ENCODE measurements around the gene RASGEF1C.

The RASGEF1C gene

GRCh38 chr5:180104168-180104530, 104.9 kb downstream of the RASGEF1C start:
- H3K27me3 Mint-ChIP-seq, result peaks cover 9% of the 10 kb centered on the region
- H3K9me3 Mint-ChIP-seq, result peaks cover 17% of the 10 kb centered on the region
- no peaks in the 10 kb centered on the region for H3K4me1 Mint-ChIP-seq (ENCODE audit: low read depth)
- H3K27ac Mint-ChIP-seq, result no peak overlapping the region
- H3K4me3 Mint-ChIP-seq, result no peak overlapping the region
- H3K36me3 Mint-ChIP-seq (ENCODE audit: low read depth), result no peaks in the 10 kb centered on the region

DNA sequence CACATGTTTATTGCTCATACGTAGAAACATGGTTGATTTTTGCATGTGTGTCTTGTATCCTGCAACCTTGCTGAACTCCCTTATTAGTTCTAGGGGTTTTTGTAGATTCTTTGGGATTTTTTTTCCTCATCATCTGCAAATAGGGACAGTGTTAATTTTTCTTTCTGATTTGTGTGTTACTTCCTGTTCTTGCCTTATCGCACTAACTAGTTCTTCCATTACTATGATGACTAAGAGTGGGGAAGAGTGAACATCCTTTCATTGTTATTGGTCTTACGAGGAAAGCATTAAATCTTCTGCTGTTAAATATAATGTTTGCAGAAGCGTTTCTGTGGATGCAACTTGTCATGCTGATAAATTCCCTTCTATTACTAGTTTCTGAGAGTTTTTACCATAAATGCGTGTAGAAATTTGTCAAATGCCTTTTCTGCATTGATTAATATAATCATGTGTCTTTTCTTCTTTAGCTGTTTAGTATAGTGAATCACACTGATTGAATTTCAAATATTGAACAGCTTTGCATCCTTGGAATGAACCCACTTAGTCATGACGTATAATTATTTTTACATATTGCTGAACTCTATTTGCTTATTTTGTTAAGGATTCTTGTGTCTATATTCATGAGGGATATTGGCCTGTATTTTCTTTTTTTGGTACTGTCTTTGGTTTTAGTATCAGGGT, 105.4 kb downstream of the RASGEF1C start:
- H3K4me1 Mint-ChIP-seq (ENCODE audit: low read depth), result no peaks in the 10 kb centered on the region
- H3K36me3 Mint-ChIP-seq (ENCODE audit: low read depth), result no peaks in the 10 kb centered on the region
- no peak overlapping the region for H3K4me3 Mint-ChIP-seq
- peaks cover 17% of the 10 kb centered on the region for H3K9me3 Mint-ChIP-seq
- H3K27me3 Mint-ChIP-seq, result peaks cover 9% of the 10 kb centered on the region
- no peak overlapping the region for H3K27ac Mint-ChIP-seq

DNA sequence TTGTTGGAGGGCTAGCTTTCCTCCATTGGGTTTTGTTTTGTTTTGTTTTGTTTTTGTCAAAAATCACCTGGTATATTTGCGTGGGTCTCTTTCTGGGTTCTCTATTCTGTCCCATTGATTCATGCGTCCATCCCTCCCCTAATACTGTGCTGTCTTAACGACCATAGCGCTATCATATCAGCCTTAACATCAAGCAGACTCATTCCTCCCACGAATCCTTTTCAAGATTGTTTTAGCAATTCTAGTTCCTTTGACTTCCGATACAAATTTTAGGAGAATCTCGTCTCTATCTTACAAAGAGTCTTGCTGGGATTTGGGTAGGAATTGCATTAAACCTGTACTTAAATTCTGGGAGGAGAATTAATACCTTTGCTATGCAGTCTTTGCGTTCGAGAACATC, 106.4 kb downstream of the RASGEF1C start:
- Mint-ChIP-seq H3K9me3 (peaks cover 12% of the 10 kb centered on the region), H3K4me3 (no peak overlapping the region)

DNA sequence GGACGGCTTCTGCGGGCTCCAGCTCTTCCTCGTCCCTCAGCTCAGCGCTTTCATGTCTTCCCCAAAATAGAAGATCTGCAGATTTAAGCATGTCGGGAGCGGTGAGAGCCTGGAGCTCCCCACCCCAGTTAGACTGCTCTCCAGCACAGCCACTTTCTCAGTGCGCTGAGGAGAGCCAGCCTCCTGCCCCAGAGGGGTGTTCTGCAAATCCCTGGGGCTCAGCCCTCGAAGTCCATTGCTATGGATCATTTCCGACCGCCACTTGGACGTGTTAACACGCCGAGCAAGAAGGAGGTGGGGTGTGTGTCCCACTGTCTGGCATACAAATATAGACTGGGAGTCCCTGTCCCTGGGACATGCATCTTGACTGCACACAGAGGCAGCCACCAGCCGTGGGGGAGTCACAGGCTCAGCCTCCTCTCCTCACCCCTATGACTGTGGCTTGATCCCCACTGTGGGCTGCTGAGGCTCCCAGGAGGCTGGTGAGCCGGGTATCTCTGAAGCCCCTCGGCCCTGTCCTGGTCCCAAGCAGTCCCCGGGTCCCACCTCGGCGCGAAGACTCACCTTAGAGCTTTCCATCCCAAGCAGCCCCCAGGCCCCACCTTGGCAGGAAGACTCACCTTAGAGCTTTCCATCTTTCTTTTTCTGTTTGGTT, 107.4 kb downstream of the RASGEF1C start:
- Mint-ChIP-seq H3K4me1 (ENCODE audit: low read depth) (no peaks in the 10 kb centered on the region), H3K4me3 (no peak overlapping the region), H3K9me3 (peaks cover 5% of the 10 kb centered on the region), H3K36me3 (ENCODE audit: low read depth) (no peaks in the 10 kb centered on the region), H3K27me3 (peaks cover 3% of the 10 kb centered on the region), H3K27ac (no peak overlapping the region)

More for the DNA sequence above, 106.4 kb downstream of the RASGEF1C start:
- Mint-ChIP-seq H3K4me1 (ENCODE audit: low read depth) (no peaks in the 10 kb centered on the region), H3K36me3 (ENCODE audit: low read depth) (no peaks in the 10 kb centered on the region), H3K27me3 (peaks cover 9% of the 10 kb centered on the region), H3K27ac (no peak overlapping the region)

GRCh38 chr5:180100621-180101450, 108.2 kb downstream of the RASGEF1C start:
- Mint-ChIP-seq H3K36me3 (ENCODE audit: low read depth) (no peaks in the 10 kb centered on the region), H3K4me3 (no peak overlapping the region), H3K9me3 (no peaks in the 10 kb centered on the region), H3K27ac (no peak overlapping the region), H3K27me3 (no peaks in the 10 kb centered on the region), H3K4me1 (ENCODE audit: low read depth) (no peaks in the 10 kb centered on the region)

DNA sequence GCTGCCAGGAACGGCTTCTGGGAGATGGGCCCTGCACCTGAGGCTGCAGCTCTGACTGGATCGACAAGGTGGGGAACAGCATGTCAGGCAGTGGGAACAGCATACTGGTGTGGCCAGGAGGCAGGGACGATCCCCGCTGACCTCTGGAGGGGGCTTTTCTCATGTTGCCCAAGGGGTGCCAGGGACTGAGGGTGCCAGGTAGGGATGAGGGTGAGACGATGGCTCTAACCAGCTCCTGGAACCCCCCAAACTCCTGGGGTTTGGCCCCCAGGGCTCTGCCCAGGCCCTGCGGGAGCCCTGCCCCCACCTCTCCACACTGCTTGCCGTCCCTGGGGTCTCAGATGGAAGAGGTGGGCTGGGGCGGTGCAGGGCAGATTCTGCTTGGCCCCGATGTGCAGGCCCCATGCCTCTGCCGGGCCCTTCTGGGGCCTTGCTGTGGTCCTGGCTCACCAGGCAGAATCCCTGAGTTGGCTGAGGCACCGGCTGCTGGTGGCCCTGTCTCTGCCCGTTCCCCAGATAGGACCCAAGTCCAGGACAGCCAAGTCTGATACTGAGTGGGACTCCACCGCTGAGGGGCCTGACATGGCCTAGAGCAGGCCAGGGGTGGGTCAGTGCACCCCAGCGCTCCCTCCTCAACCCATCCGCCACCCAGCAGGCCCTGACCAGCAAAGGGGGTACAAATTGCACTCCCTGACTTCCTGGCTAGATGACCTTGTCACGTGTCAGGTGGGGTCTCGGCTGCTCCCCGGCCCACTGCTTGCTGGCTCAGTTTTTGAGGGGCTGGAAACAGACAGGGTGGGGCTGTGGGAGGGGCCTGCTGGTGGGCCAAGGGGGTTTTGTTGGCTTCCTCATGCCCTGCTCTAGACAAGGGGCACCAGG, 109.0 kb downstream of the RASGEF1C start:
- Mint-ChIP-seq H3K36me3 (ENCODE audit: low read depth) (no peaks in the 10 kb centered on the region), H3K27me3 (peaks cover 7% of the 10 kb centered on the region), H3K4me3 (no peak overlapping the region), H3K27ac (no peak overlapping the region), H3K4me1 (ENCODE audit: low read depth) (no peaks in the 10 kb centered on the region), H3K9me3 (no peaks in the 10 kb centered on the region)

GRCh38 chr5:180098991-180099732, 109.8 kb downstream of the RASGEF1C start:
- no peaks in the 10 kb centered on the region for H3K9me3 Mint-ChIP-seq
- H3K27me3 Mint-ChIP-seq, result peaks cover 7% of the 10 kb centered on the region
- no peaks in the 10 kb centered on the region for H3K4me1 Mint-ChIP-seq (ENCODE audit: low read depth)
- H3K27ac Mint-ChIP-seq, result no peak overlapping the region
- no peaks in the 10 kb centered on the region for H3K36me3 Mint-ChIP-seq (ENCODE audit: low read depth)
- H3K4me3 Mint-ChIP-seq, result no peak overlapping the region

GRCh38 chr5:180098526-180098925, 110.5 kb downstream of the RASGEF1C start:
- no peak overlapping the region for H3K4me3 Mint-ChIP-seq
- H3K27ac Mint-ChIP-seq, result no peak overlapping the region
- H3K27me3 Mint-ChIP-seq, result peaks cover 13% of the 10 kb centered on the region
- no peaks in the 10 kb centered on the region for H3K9me3 Mint-ChIP-seq
- no peaks in the 10 kb centered on the region for H3K36me3 Mint-ChIP-seq (ENCODE audit: low read depth)
- no peaks in the 10 kb centered on the region for H3K4me1 Mint-ChIP-seq (ENCODE audit: low read depth)

- H3K27ac Mint-ChIP-seq, result no peak overlapping the region
- no peaks in the 10 kb centered on the region for H3K36me3 Mint-ChIP-seq (ENCODE audit: low read depth)
- H3K4me1 Mint-ChIP-seq (ENCODE audit: low read depth), result no peaks in the 10 kb centered on the region
- peaks cover 13% of the 10 kb centered on the region for H3K27me3 Mint-ChIP-seq
- no peak overlapping the region for H3K4me3 Mint-ChIP-seq
- H3K9me3 Mint-ChIP-seq, result no peaks in the 10 kb centered on the region
These were observed 111.1 kb downstream of the RASGEF1C start for GRCh38 chr5:180097926-180098325.

- Mint-ChIP-seq H3K9me3 (no peaks in the 10 kb centered on the region), H3K36me3 (ENCODE audit: low read depth) (no peaks in the 10 kb centered on the region), H3K4me1 (ENCODE audit: low read depth) (no peaks in the 10 kb centered on the region), H3K4me3 (no peak overlapping the region), H3K27me3 (peaks cover 13% of the 10 kb centered on the region), H3K27ac (no peak overlapping the region)
These were observed 111.7 kb downstream of the RASGEF1C start for GRCh38 chr5:180097163-180097894.

DNA sequence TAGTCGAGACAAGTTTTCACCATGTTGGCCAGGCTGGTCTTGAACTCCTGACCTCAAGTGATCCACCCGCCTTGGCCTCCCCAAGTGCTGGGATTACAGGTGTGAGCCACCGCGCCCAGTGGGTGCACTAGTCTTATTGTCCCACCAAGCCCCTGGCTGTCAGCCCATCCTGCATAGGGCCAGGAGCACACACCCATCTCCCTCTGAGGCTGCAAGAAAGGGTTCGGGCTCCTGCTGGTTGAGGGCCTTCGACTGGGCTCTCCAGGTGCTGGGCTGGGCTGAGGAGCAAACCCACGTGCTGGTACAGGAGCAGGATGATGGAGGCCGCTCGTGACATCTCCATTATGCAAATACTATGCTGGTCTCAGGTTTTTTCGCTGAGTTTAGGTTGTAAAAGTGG, 112.4 kb downstream of the RASGEF1C start:
- Mint-ChIP-seq H3K27ac (no peak overlapping the region), H3K4me3 (no peak overlapping the region), H3K27me3 (peaks cover 13% of the 10 kb centered on the region), H3K9me3 (no peaks in the 10 kb centered on the region), H3K4me1 (ENCODE audit: low read depth) (no peaks in the 10 kb centered on the region), H3K36me3 (ENCODE audit: low read depth) (no peaks in the 10 kb centered on the region)

DNA sequence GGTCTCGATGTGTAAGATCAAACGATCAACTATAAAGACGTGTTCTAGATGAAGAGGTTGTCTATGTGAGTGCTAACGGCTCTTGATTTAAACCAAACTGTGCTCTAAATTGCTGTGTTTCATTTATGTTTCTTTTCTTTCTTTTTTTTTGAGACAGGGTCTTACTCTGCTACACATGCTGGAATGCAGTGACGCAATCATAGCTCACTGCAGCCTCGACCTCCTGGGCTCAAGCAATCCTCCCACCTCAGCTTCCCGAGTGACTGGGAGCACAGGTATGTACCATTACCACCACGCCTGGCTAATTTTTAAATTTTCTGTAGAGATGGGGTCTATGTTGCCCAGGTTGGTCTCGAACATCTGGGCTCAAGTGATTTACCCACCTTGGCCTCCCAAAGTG, 113.5 kb downstream of the RASGEF1C start:
- H3K4me3 Mint-ChIP-seq, result no peak overlapping the region
- no peaks in the 10 kb centered on the region for H3K9me3 Mint-ChIP-seq
- peaks cover 5% of the 10 kb centered on the region for H3K4me1 Mint-ChIP-seq (ENCODE audit: low read depth)
- no peaks in the 10 kb centered on the region for H3K36me3 Mint-ChIP-seq (ENCODE audit: low read depth)
- H3K27me3 Mint-ChIP-seq, result peaks cover 13% of the 10 kb centered on the region
- H3K27ac Mint-ChIP-seq, result no peak overlapping the region

- Mint-ChIP-seq H3K4me1 (ENCODE audit: low read depth) (peaks cover 9% of the 10 kb centered on the region), H3K27me3 (peaks cover 13% of the 10 kb centered on the region), H3K9me3 (no peaks in the 10 kb centered on the region), H3K4me3 (no peak overlapping the region), H3K36me3 (ENCODE audit: low read depth) (no peaks in the 10 kb centered on the region), H3K27ac (no peak overlapping the region)
These were observed 115.2 kb downstream of the RASGEF1C start for GRCh38 chr5:180093651-180094382.
